ENCODE data around the gene ADORA2B. TPM values are rescaled to one million over a fixed set of nuclear protein-coding genes. Genes with fewer than 3 reads are reported as not detected.

The ADORA2B gene
- total and polyA plus RNA-seq, 2 of the 4 experiments (the other 2 are of a cell fraction): 5.2 to 5.5 TPM

DNA sequence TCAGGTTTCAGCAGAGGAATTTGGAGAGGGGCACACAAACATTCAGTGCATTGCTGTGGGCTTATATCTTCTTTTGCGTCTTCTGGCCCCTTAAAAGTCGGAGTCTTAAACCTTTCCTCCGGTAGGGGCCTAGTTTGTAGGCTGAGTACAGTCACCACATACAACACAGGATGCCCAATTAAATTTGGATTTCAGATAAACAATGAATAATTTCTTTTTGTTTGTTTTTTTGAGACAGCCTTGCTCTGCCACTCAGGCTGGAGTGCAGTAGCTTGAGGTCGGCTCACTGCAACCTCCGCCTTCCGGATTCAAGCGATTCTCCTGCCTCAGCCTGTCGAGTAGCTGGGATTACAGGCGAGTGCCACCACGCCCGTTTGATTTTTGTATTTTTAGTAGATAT, 26.7 kb upstream of the ADORA2B start:
- CTCF ChIA-PET: no interaction called here

More for the DNA sequence above, 26.7 kb upstream of the ADORA2B start:
- WGBS, 2 experiments (ENCODE audit: extremely low coverage in 2 of 2, insufficient read length in 1 of 2): no CpG with 5 or more reads among the region's 11 CpGs
- TF ChIP-seq RFX5 (IDR thresholded peaks at IDR 0.05; ENCODE audit: low read depth, low read length): no peak
- TF ChIP-seq SMC3 (IDR thresholded peaks at IDR 0.05; ENCODE audit: low read depth, low read length): no peak
- TF ChIP-seq POLR2A (IDR thresholded peaks at IDR 0.05; ENCODE audit: low read depth, low read length): no peak
- no peak for TF ChIP-seq RCOR1 (IDR thresholded peaks at IDR 0.05; ENCODE audit: insufficient replicate concordance, low read length)
- TF ChIP-seq, protein P1, sequence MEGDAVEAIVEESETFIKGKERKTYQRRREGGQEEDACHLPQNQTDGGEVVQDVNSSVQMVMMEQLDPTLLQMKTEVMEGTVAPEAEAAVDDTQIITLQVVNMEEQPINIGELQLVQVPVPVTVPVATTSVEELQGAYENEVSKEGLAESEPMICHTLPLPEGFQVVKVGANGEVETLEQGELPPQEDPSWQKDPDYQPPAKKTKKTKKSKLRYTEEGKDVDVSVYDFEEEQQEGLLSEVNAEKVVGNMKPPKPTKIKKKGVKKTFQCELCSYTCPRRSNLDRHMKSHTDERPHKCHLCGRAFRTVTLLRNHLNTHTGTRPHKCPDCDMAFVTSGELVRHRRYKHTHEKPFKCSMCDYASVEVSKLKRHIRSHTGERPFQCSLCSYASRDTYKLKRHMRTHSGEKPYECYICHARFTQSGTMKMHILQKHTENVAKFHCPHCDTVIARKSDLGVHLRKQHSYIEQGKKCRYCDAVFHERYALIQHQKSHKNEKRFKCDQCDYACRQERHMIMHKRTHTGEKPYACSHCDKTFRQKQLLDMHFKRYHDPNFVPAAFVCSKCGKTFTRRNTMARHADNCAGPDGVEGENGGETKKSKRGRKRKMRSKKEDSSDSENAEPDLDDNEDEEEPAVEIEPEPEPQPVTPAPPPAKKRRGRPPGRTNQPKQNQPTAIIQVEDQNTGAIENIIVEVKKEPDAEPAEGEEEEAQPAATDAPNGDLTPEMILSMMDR (conservative IDR thresholded peaks at IDR 0.05; ENCODE audit: low read depth, low read length): no peak
- no peak for TF ChIP-seq CHD1 (IDR thresholded peaks at IDR 0.05; ENCODE audit: low read depth, low read length)
- TF ChIP-seq CEBPB (IDR thresholded peaks at IDR 0.05; ENCODE audit: low read depth, low read length): no peak
- TF ChIP-seq MAZ (IDR thresholded peaks at IDR 0.05; ENCODE audit: borderline replicate concordance, low read depth, low read length): no peak
- TF ChIP-seq RAD21 (IDR thresholded peaks at IDR 0.05; ENCODE audit: low read length): no peak
- TF ChIP-seq NFE2L2 (IDR thresholded peaks at IDR 0.05; ENCODE audit: low read depth, low read length): no peak
- TF ChIP-seq FOS (IDR thresholded peaks at IDR 0.05; ENCODE audit: low read depth, low read length): no peak
- TF ChIP-seq USF2 (IDR thresholded peaks at IDR 0.05; ENCODE audit: low read depth, low read length): no peak
- TF ChIP-seq MAFK (IDR thresholded peaks at IDR 0.05; ENCODE audit: low read depth, low read length): no peak
- no peak for TF ChIP-seq ELK1 (IDR thresholded peaks at IDR 0.05; ENCODE audit: borderline replicate concordance, low read depth, low read length)
- no peak for TF ChIP-seq MXI1 (IDR thresholded peaks at IDR 0.05; ENCODE audit: borderline replicate concordance, low read depth, low read length)
- TF ChIP-seq BHLHE40 (IDR thresholded peaks at IDR 0.05; ENCODE audit: low read depth, low read length): no peak
- DNase-seq: no peak
- no peaks in the 10 kb centered on the region for H4K20me1 ChIP-seq (ENCODE audit: insufficient read depth, low read length)
- peak overlapping the region; percentile 51; the same call in 1 of the 2 replicates for H3K18ac ChIP-seq (ENCODE audit: low read depth, low read length)
- POLR2A ChIA-PET (ENCODE audit: unreplicated experiment): no interaction called here
- peaks cover 6% of the 10 kb centered on the region for H3K9me1 ChIP-seq (ENCODE audit: insufficient read depth, low read length)
- peak overlapping the region; percentile 56 for H2BK120ac ChIP-seq (ENCODE audit: low read depth, low read length)
- H3K4me3 ChIP-seq (ENCODE audit: insufficient read depth, low read depth, low read length): no peak overlapping the region
- dilution Hi-C loops (cut with HindIII; ENCODE audit: low sequenced_read_pairs, unreplicated experiment): no loop called here
- no peaks in the 10 kb centered on the region for H3K27me3 ChIP-seq (ENCODE audit: control insufficient read depth, insufficient read depth, low read length)
- peak overlapping the region; percentile 31 for H2AK9ac ChIP-seq (replicated peaks; ENCODE audit: low read depth, low read length, poor library complexity)
- no peak overlapping the region for H2BK5ac ChIP-seq (ENCODE audit: low read depth, low read length, poor library complexity, severe bottlenecking)
- H3K4me2 ChIP-seq (ENCODE audit: low read depth, low read length): no peak overlapping the region
- no peak overlapping the region for H3K56ac ChIP-seq (ENCODE audit: extremely low read depth, insufficient read depth, low read length)
- H2BK20ac ChIP-seq (ENCODE audit: low read depth, low read length): peak overlapping the region; percentile 22
- H2BK15ac ChIP-seq (ENCODE audit: low read depth, low read length): peak overlapping the region; percentile 67; the same call in 1 of the 3 replicates
- H4K8ac ChIP-seq (ENCODE audit: low read depth in 2 of 2, low read length in 2 of 2): peak overlapping the region; percentile 25 to 26; a peak in 1 of 4 replicates
- no peak overlapping the region; the same call in 1 of the 2 replicates for H3K27ac ChIP-seq (ENCODE audit: insufficient read depth, low read length)
- H3K14ac ChIP-seq (replicated peaks; ENCODE audit: low read depth, low read length): peak overlapping the region; percentile 82
- peaks cover 8% of the 10 kb centered on the region for H3K9me3 ChIP-seq (ENCODE audit: control insufficient read depth, insufficient read depth, low read length)
- H4K5ac ChIP-seq (ENCODE audit: low read depth, low read length): no peak overlapping the region
- H3K79me1 ChIP-seq (ENCODE audit: low read depth in 1 of 2, low read length in 2 of 2): no peaks in the 10 kb centered on the region
- BruUV-seq (replicated peaks): no TSS peak
- no peak for ATAC-seq (ENCODE audit: low read depth)
- peak overlapping the region; percentile 58 for H2AK5ac ChIP-seq (ENCODE audit: low read depth, low read length)
- in situ Hi-C loops (cut with MboI; ENCODE audit: low sequenced_read_pairs): no loop called here
- H3K23ac ChIP-seq (ENCODE audit: low read depth, low read length): no peak overlapping the region
- peaks cover 10% of the 10 kb centered on the region for H3K4me1 ChIP-seq (ENCODE audit: control insufficient read depth, insufficient read depth, low read length)
- intact Hi-C loops (cut with micrococcal nuclease): no loop called here
- H2AFZ ChIP-seq (replicated peaks; ENCODE audit: low read length, poor library complexity): peak overlapping the region; percentile 4
- peak overlapping the region; percentile 74 for H3K4ac ChIP-seq (ENCODE audit: low read depth, low read length)
- H3K36me3 ChIP-seq (ENCODE audit: control insufficient read depth, insufficient read depth, low read length): no peaks in the 10 kb centered on the region
- H3K9ac ChIP-seq (ENCODE audit: low read depth, low read length): no peak overlapping the region
- peak overlapping the region; percentile 73; the same call in 1 of the 2 replicates for H4K91ac ChIP-seq (ENCODE audit: insufficient read depth, low read depth, low read length)

All from IMR-90 (cell line).